ENCODE data around the gene PTPRG. TPM values are rescaled to one million over a fixed set of nuclear protein-coding genes. Genes with fewer than 3 reads are reported as not detected.
"Not testable (repeated sequence)": the region's sequence is repeated elsewhere in the genome, so short reads cannot be mapped to it uniquely, and the experiment has no call there.

Gene PTPRG
- total and polyA plus RNA-seq, 3 experiments from 2014 or later: not detected

- no peaks in the 10 kb centered on the region for H3K27me3 ChIP-seq (ENCODE audit: insufficient read depth, low read length, poor library complexity, severe bottlenecking)
- peaks cover 0 to 2% of the 10 kb centered on the region in 2 donors for H3K27me3 Mint-ChIP-seq
- no peak overlapping the region for H3K4me3 Mint-ChIP-seq
- H3K27ac Mint-ChIP-seq: no peak overlapping the region
- peaks cover 0 to 6% (median 2%) of the 10 kb centered on the region in 5 donors for H3K9me3 Mint-ChIP-seq
- ChIA-PET CTCF (no interaction called here), POLR2A (no interaction called here)
- no peak overlapping the region for H3K4me3 ChIP-seq (ENCODE audit: low read length)
- no peaks in the 10 kb centered on the region for H3K4me1 ChIP-seq (ENCODE audit: insufficient read depth, low read length)
- no peaks in the 10 kb centered on the region for H3K9me3 ChIP-seq (ENCODE audit: low read length)
- no peaks in the 10 kb centered on the region for H3K36me3 ChIP-seq (ENCODE audit: insufficient read depth, low read length)
- H3K27ac ChIP-seq (ENCODE audit: low read depth, low read length): no peak overlapping the region
- H3K36me3 Mint-ChIP-seq: no peaks in the 10 kb centered on the region
- no peaks in the 10 kb centered on the region for H3K4me1 Mint-ChIP-seq
- DNase-seq: no peak
These were observed 13.7 kb upstream of the PTPRG start for GRCh38 chr3:61547625-61548024.

GRCh38 chr3:61552704-61553103 is 8.7 kb upstream of the PTPRG start:
- POLR2A ChIA-PET; H3K4me3 ChIP-seq (ENCODE audit: low read length); H3K4me1 ChIP-seq (ENCODE audit: insufficient read depth, low read length); H3K36me3 ChIP-seq (ENCODE audit: insufficient read depth, low read length); H3K9me3 Mint-ChIP-seq; H3K27me3 ChIP-seq (ENCODE audit: insufficient read depth, low read length, poor library complexity, severe bottlenecking); H3K4me3 Mint-ChIP-seq; DNase-seq; H3K36me3 Mint-ChIP-seq; H3K9me3 ChIP-seq (ENCODE audit: low read length); H3K4me1 Mint-ChIP-seq; H3K27me3 Mint-ChIP-seq; CTCF ChIA-PET; H3K27ac Mint-ChIP-seq; H3K27ac ChIP-seq (ENCODE audit: low read depth, low read length): not testable (repeated sequence)

GRCh38 chr3:61559136-61559731 is 2.1 kb upstream of the PTPRG start:
- H3K27me3 Mint-ChIP-seq: peaks cover 18 to 42% of the 10 kb centered on the region in 2 donors
- DNase-seq: no peak
- H3K4me3 ChIP-seq (ENCODE audit: low read length): no peak overlapping the region
- ChIA-PET POLR2A (no interaction called here), CTCF (no interaction called here)
- H3K4me1 Mint-ChIP-seq: peaks cover 2 to 6% (median 5%) of the 10 kb centered on the region in 3 donors
- H3K9me3 Mint-ChIP-seq: peaks cover 0 to 8% (median 5%) of the 10 kb centered on the region in 5 donors
- no peaks in the 10 kb centered on the region for H3K4me1 ChIP-seq (ENCODE audit: insufficient read depth, low read length)
- no peaks in the 10 kb centered on the region for H3K36me3 ChIP-seq (ENCODE audit: insufficient read depth, low read length)
- H3K4me3 Mint-ChIP-seq: no peak overlapping the region
- H3K9me3 ChIP-seq (ENCODE audit: low read length): no peaks in the 10 kb centered on the region
- no peaks in the 10 kb centered on the region for H3K36me3 Mint-ChIP-seq
- no peak overlapping the region for H3K27ac ChIP-seq (ENCODE audit: low read depth, low read length)
- no peak overlapping the region for H3K27ac Mint-ChIP-seq
- H3K27me3 ChIP-seq (ENCODE audit: insufficient read depth, low read length, poor library complexity, severe bottlenecking): no peaks in the 10 kb centered on the region

GRCh38 chr3:61560517-61561373 is 626 bp upstream of the PTPRG start:
- no peak overlapping the region for H3K4me3 ChIP-seq (ENCODE audit: low read length)
- H3K4me1 ChIP-seq (ENCODE audit: insufficient read depth, low read length): no peaks in the 10 kb centered on the region
- peaks cover 19 to 49% of the 10 kb centered on the region in 2 donors for H3K27me3 Mint-ChIP-seq
- H3K4me1 Mint-ChIP-seq: peaks cover 2 to 6% (median 5%) of the 10 kb centered on the region in 3 donors
- no peaks in the 10 kb centered on the region for H3K9me3 ChIP-seq (ENCODE audit: low read length)
- H3K36me3 Mint-ChIP-seq: peaks cover 0 to 2% (median 0%) of the 10 kb centered on the region in 3 donors
- ChIA-PET POLR2A (no interaction called here), CTCF (no interaction called here)
- H3K9me3 Mint-ChIP-seq: peaks cover 0 to 13% (median 5%) of the 10 kb centered on the region in 5 donors
- peak overlapping the region in 1 of 7 donors; percentile 5 for H3K4me3 Mint-ChIP-seq
- no peaks in the 10 kb centered on the region for H3K36me3 ChIP-seq (ENCODE audit: insufficient read depth, low read length)
- H3K27ac ChIP-seq (ENCODE audit: low read depth, low read length): no peak overlapping the region
- H3K27ac Mint-ChIP-seq: no peak overlapping the region
- DNase-seq: no peak
- H3K27me3 ChIP-seq (ENCODE audit: insufficient read depth, low read length, poor library complexity, severe bottlenecking): no peaks in the 10 kb centered on the region

GRCh38 chr3:61562042-61562720 is 810 bp downstream of the PTPRG start:
- Histone ChIP-seq H3K4me1 (ENCODE audit: insufficient read depth, low read length) (no peaks in the 10 kb centered on the region), H3K27me3 (ENCODE audit: insufficient read depth, low read length, poor library complexity, severe bottlenecking) (no peaks in the 10 kb centered on the region), H3K4me3 (ENCODE audit: low read length) (no peak overlapping the region), H3K36me3 (ENCODE audit: insufficient read depth, low read length) (no peaks in the 10 kb centered on the region), H3K27ac (ENCODE audit: low read depth, low read length) (no peak overlapping the region), H3K9me3 (ENCODE audit: low read length) (no peaks in the 10 kb centered on the region)
- Mint-ChIP-seq H3K27me3 (peaks cover 22 to 49% of the 10 kb centered on the region in 2 donors), H3K4me3 (peak overlapping the region in 1 of 7 donors; percentile 49), H3K9me3 (peaks cover 0 to 13% (median 3%) of the 10 kb centered on the region in 5 donors), H3K27ac (no peak overlapping the region), H3K4me1 (peaks cover 2 to 6% (median 5%) of the 10 kb centered on the region in 3 donors), H3K36me3 (peaks cover 0 to 2% (median 0%) of the 10 kb centered on the region in 3 donors)
- DNase-seq: no peak
- CTCF ChIA-PET: no interaction called here
- POLR2A ChIA-PET: no interaction called here

- Histone ChIP-seq H3K9me3 (ENCODE audit: low read length) (no peaks in the 10 kb centered on the region), H3K4me3 (ENCODE audit: low read length) (no peak overlapping the region), H3K27ac (ENCODE audit: low read depth, low read length) (no peak overlapping the region), H3K4me1 (ENCODE audit: insufficient read depth, low read length) (no peaks in the 10 kb centered on the region), H3K27me3 (ENCODE audit: insufficient read depth, low read length, poor library complexity, severe bottlenecking) (no peaks in the 10 kb centered on the region), H3K36me3 (ENCODE audit: insufficient read depth, low read length) (no peaks in the 10 kb centered on the region)
- peaks cover 0 to 13% (median 3%) of the 10 kb centered on the region in 5 donors for H3K9me3 Mint-ChIP-seq
- CTCF ChIA-PET: no interaction called here
- H3K27me3 Mint-ChIP-seq: peaks cover 22 to 46% of the 10 kb centered on the region in 2 donors
- H3K4me3 Mint-ChIP-seq: peak overlapping the region in 1 of 7 donors; percentile 49
- peaks cover 0 to 2% (median 0%) of the 10 kb centered on the region in 3 donors for H3K36me3 Mint-ChIP-seq
- no peak for DNase-seq
- H3K4me1 Mint-ChIP-seq: peaks cover 2 to 6% (median 5%) of the 10 kb centered on the region in 3 donors
- POLR2A ChIA-PET: no interaction called here
- peak overlapping the region in 1 of 8 donors; percentile 70 for H3K27ac Mint-ChIP-seq
These were observed 1.4 kb downstream of the PTPRG start for GRCh38 chr3:61562721-61563312.

- peaks cover 22 to 43% of the 10 kb centered on the region in 2 donors for H3K27me3 Mint-ChIP-seq
- Histone ChIP-seq H3K36me3 (ENCODE audit: insufficient read depth, low read length) (no peaks in the 10 kb centered on the region), H3K4me1 (ENCODE audit: insufficient read depth, low read length) (no peaks in the 10 kb centered on the region), H3K4me3 (ENCODE audit: low read length) (no peak overlapping the region), H3K9me3 (ENCODE audit: low read length) (no peaks in the 10 kb centered on the region), H3K27ac (ENCODE audit: low read depth, low read length) (no peak overlapping the region), H3K27me3 (ENCODE audit: insufficient read depth, low read length, poor library complexity, severe bottlenecking) (no peaks in the 10 kb centered on the region)
- no peak overlapping the region for H3K4me3 Mint-ChIP-seq
- H3K9me3 Mint-ChIP-seq: peaks cover 0 to 12% (median 2%) of the 10 kb centered on the region in 5 donors
- ChIA-PET CTCF (no interaction called here), POLR2A (no interaction called here)
- no peak for DNase-seq
- H3K36me3 Mint-ChIP-seq: peaks cover 0 to 2% (median 0%) of the 10 kb centered on the region in 3 donors
- peaks cover 2 to 6% (median 5%) of the 10 kb centered on the region in 3 donors for H3K4me1 Mint-ChIP-seq
- peak overlapping the region in 1 of 8 donors; percentile 70 for H3K27ac Mint-ChIP-seq
These were observed 2.2 kb downstream of the PTPRG start for GRCh38 chr3:61563313-61564271.

Data from CD8-positive, alpha-beta memory T cell (primary cell).